Colon (tissue), 2 donors: ENCODE results near the gene TMBIM6.
"Not testable (repeated sequence)": the region's sequence is repeated elsewhere in the genome, so short reads cannot be mapped to it uniquely, and the experiment has no call there.

Experiments
- FAIRE-seq: peaks from 2 replicates; lab custom pipeline; 2012; peaks lifted over from hg19 to GRCh38; lab: Jason Lieb, UNC
- donor health status: control.
- donor health status: control.

The TMBIM6 gene

GRCh38 chr12:49777341-49777740, 36.0 kb downstream of the TMBIM6 start:
- FAIRE-seq: no peak

DNA sequence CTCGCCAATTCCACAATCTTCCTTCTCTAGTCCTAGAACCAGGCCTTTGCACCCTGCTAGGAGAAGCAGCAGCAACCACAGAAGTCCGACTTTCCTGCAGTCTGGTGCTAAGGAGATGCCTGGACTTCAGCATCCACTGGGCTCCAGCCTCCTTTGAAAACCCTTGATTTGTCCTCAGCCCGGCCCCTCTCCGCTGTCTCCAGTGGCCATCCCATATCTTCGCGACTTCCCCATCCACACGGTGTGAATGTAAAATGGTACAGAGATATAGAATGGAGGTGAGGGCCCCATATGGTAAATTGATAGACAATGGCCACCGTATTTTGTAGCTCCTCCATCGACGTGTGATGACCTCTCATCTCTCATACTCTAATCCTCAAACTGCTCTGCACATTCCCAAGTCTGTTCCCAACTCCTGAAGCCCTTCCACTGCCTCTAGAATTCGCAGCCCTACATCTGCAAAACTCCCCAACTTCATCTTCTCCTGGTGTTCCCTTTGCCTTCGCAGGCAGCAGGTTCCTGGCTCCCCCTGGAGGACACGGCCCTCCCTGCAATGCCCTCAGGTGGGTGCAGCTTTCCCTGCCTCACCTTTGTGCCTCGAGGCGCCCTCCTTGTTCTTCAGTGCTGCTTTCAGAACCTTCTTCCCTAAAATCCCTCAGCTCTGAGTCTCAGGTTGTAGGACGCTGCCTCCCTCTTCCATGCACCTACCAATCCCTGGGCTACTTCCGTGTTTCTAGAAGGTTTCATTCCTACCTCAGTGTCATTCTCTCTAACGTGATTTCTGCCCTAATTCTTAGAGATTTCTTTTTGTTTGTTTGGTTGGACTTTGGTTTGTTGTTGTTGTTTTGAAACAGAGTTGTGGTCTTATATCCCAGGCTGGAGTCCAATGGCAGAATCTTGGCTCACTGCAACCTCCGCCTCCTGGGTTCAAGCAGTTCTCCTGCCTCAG, 36.7 kb downstream of the TMBIM6 start:
- FAIRE-seq: no peak

- FAIRE-seq: no peak
These were observed 38.2 kb downstream of the TMBIM6 start for GRCh38 chr12:49779581-49779980.

GRCh38 chr12:49780914-49781313, 39.6 kb downstream of the TMBIM6 start:
- not testable (repeated sequence) for FAIRE-seq

GRCh38 chr12:49783917-49784676, 42.7 kb downstream of the TMBIM6 start:
- no peak for FAIRE-seq

DNA sequence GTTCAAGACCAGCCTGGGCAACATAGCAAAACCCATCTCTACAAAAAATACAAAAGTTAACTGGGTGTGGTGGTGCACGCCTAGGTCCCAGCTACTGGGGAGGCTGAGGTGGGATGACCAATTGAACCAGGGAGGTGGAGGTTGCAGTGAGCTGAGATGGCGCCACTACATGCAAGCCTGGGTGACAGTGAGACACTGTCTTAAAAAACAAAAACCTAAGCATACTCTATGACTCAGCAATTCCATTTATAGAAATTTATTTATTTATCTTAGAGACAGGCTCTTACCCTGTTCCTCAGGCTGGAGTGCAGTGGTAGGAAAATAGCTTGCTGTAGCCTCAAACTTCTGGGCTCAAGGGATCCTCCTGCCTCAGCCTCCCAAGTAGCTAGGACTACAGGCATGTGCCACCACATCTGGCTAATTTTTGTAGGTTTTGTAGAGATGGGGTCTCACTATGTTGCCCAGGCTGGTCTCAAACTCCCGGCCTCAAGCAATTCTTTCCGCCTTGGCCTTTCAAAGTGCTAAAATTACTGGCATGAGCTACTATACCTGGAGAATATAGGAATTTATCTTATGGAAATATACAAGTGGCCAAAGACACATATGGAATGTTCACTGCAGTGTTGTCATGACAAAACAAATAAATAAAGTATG, 43.5 kb downstream of the TMBIM6 start:
- no peak for FAIRE-seq

DNA sequence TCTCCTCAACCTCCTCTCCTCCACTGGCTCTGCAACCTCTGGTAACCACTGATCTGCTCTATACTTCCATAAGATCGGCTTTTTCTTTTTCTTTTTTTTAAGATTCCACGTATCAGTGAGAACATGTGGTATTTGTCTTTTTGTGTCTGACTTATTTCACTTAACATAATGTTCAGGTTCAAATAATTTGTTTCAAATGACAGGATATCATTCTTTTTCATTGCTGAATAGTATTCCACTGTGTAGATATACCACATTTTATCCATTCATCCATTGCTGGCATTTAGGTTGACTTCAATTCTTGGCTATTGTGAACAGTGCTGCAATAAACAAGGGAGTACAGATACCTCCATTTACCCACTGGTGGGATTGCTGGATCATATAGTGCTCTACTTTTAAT, 46.3 kb downstream of the TMBIM6 start:
- no peak for FAIRE-seq

DNA sequence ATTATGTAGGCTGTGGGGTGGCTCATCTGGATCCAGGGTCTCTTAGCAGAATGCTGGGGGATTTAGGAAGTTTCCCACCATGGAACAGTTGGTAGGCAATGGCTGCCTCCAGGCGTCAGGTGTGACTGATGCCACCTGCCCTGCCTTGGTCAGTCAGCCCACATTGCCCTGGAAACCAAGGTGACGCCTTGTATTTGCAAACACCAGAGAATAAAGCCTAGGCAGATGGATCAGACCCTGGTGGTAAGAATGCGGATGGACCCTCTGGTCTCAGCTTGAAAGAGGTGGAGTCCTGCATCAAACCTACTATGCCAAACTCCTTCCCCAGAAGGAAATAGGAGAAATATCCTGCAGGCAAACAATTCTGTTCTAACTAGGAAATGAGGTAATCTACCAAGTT, 48.6 kb downstream of the TMBIM6 start:
- FAIRE-seq: no peak

- FAIRE-seq: no peak
These were observed 49.6 kb downstream of the TMBIM6 start for GRCh38 chr12:49790741-49791555.

GRCh38 chr12:49791700-49792099, 50.3 kb downstream of the TMBIM6 start:
- no peak for FAIRE-seq

- no peak for FAIRE-seq
These were observed 51.0 kb downstream of the TMBIM6 start for GRCh38 chr12:49792181-49792970.

- no peak for FAIRE-seq
These were observed 51.7 kb downstream of the TMBIM6 start for GRCh38 chr12:49792976-49793580.

DNA sequence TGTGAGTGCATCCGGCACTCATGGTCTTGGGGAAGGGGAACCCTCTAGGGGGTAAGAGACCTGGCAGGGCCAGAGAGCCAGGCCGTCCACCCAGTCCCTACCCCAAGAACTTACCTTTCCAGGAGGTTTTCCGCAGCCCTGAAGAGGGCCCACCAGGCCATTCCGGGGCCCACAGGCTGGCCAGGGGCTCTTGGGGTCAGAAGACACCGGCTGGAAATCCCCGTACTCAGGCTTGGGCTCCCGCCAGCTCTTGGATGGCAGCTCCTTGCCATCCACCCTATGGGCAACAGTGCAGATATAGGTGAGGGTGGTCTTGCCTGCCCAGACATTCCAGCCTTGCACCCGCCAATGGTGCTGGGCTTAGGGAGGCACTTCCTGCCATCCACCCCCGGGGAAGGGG, 52.3 kb downstream of the TMBIM6 start:
- no peak for FAIRE-seq

DNA sequence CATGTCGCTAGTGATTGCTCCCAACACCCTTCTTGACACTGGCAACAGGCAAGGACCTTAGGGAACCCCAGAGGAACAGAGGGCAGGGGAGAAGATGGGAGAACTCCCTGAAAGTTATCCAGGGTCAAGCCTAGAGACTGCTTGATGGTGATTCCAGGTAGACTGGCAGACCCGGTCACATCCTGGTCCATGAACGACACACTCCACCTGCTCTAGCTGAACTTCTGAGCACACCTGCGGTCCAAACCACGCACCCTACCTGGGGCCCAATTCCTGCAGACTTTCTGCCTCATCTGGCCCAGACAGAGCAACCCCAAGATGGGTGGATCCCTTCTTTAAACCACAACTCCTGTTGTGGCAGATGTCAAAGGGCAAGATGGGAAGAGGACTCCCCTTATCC, 52.7 kb downstream of the TMBIM6 start:
- no peak for FAIRE-seq

DNA sequence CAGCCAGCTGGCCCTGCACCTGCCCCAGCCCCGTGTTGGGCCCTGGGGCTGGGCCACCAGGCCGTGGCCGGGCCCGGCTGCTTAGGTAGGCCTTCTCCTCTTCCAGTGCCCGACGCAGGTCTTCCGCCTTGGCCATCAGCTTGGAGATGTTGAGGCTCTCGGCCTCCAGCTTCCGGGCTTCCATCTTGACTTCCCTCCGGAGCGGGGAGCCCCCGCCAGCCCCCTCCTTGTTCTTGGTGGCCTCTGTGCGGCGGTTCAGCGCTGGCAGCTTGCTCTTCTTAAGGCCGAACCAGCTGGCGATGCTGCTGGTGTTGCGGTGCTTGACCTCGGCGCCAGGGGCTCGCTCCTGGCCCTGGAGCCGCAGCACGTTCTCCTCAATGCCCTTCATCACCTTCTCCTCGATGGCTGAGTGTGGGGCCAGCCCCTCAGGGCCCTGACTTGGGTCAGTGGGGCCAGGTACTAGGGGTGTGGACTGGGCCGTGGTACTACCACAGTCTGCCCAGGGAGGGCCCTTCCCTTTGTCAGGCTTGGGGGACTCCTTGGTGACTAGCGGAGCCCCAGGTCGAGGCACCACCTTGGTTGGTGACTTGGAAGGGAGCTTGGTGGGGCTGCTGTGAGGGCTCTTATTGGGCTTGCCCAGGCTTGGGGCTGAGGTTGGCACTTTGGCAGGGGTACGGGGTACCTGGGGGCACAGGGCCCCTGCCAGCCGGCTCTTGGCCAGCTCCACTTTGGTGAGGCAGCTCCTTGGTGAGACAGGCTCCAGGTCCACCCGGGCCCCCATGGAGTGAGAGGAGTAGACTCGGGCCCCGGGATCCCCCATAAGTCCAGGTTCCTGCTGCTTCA, 53.7 kb downstream of the TMBIM6 start:
- no peak for FAIRE-seq

DNA sequence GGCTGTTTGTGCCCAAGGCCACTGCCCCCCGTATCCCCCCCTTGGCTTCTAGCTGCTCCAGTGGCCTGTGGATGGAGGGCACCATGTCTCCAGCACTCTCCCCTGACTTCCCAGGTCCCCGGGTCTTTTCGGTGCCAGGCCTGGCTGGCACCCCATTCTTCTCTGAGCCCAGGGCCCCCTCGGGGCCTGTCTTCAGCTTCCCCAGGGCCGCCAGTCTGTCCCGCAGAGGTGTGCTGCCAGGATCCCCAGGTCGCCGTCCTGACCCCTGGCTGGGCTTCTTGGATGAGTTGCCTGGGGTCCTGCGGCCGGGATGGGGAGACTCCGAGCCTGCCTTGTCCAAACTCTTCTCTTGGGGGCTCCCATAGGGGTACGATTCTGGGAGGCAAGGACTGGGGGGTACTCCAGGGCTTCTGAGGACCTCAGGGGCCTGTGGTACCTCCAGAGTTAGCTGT, 54.3 kb downstream of the TMBIM6 start:
- no peak for FAIRE-seq

- no peak for FAIRE-seq
These were observed 54.8 kb downstream of the TMBIM6 start for GRCh38 chr12:49796155-49796554.

GRCh38 chr12:49796606-49797448, 55.5 kb downstream of the TMBIM6 start:
- FAIRE-seq: no peak

DNA sequence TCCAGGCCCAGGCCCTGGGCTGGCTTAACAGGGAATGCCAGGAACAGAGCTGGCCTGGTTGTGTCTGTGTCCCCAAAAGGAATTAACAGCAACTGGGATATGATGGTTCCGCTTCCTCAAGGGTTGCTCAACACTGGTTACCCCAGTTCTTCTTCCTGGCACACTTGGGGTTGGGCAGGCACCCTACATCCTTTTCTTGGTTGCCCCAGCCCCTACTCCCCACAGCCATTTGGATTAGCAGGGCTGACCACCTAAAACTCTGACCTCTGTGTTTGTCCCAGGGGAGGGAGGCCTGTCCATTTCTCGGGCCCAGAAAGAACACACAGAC, 56.1 kb downstream of the TMBIM6 start:
- FAIRE-seq: no peak
